ENCODE results near the gene DIPK1A.

DIPK1A gene

GRCh38 chr1:92803140-92803887 lies 157.9 kb downstream of the DIPK1A start:
- DNase-seq (ENCODE audit: low read depth in 2 of 2) = no peak

GRCh38 chr1:92797961-92798360 lies 163.3 kb downstream of the DIPK1A start:
- no peak for DNase-seq (ENCODE audit: low read depth in 2 of 2)

- DNase-seq (ENCODE audit: low read depth in 2 of 2) = no peak
Observed at GRCh38 chr1:92797297-92797696, 164.0 kb downstream of the DIPK1A start.

GRCh38 chr1:92795166-92795565 lies 166.1 kb downstream of the DIPK1A start:
- no peak for DNase-seq (ENCODE audit: low read depth in 2 of 2)

- DNase-seq (ENCODE audit: low read depth in 2 of 2) = no peak
Observed at GRCh38 chr1:92792340-92792782, 168.9 kb downstream of the DIPK1A start.

Measured in stimulated activated CD8-positive, alpha-beta memory T cell treated with anti-CD3 and anti-CD28 coated beads, Interleukin-15, amount 100 ng/mL, for 4 hours (primary cell).